Measurements from ENCODE around the gene SLC25A21.

Gene SLC25A21

GRCh38 chr14:37088356-37089215 lies 83.8 kb downstream of the SLC25A21 start:
- Histone ChIP-seq H3K27me3 (replicated peaks; ENCODE audit: control insufficient read depth, insufficient read depth, low read length) (no peaks in the 10 kb centered on the region), H3K36me3 (ENCODE audit: control insufficient read depth, insufficient read depth, low read length) (no peaks in the 10 kb centered on the region), H3K4me3 (replicated peaks; ENCODE audit: low read depth, low read length) (no peak overlapping the region)
- DNase-seq (ENCODE audit: extremely low read depth, insufficient read length), result no peak
- TF ChIP-seq CTCF (IDR thresholded peaks at IDR 0.05; ENCODE audit: insufficient read depth, low read length, poor library complexity, severe bottlenecking), result no peak

- no peak for DNase-seq (ENCODE audit: extremely low read depth, insufficient read length)
- no peaks in the 10 kb centered on the region for H3K36me3 ChIP-seq (ENCODE audit: control insufficient read depth, insufficient read depth, low read length)
- no peaks in the 10 kb centered on the region for H3K27me3 ChIP-seq (replicated peaks; ENCODE audit: control insufficient read depth, insufficient read depth, low read length)
- H3K4me3 ChIP-seq (replicated peaks; ENCODE audit: low read depth, low read length), result no peak overlapping the region
- TF ChIP-seq CTCF (IDR thresholded peaks at IDR 0.05; ENCODE audit: insufficient read depth, low read length, poor library complexity, severe bottlenecking), result no peak
These were observed 84.9 kb downstream of the SLC25A21 start for GRCh38 chr14:37087520-37087919.

GRCh38 chr14:37083599-37083998 lies 88.8 kb downstream of the SLC25A21 start:
- Histone ChIP-seq H3K4me3 (replicated peaks; ENCODE audit: low read depth, low read length) (no peak overlapping the region), H3K36me3 (ENCODE audit: control insufficient read depth, insufficient read depth, low read length) (no peaks in the 10 kb centered on the region), H3K27me3 (replicated peaks; ENCODE audit: control insufficient read depth, insufficient read depth, low read length) (no peaks in the 10 kb centered on the region)
- no peak for DNase-seq (ENCODE audit: extremely low read depth, insufficient read length)
- no peak for TF ChIP-seq CTCF (IDR thresholded peaks at IDR 0.05; ENCODE audit: insufficient read depth, low read length, poor library complexity, severe bottlenecking)

- no peak overlapping the region for H3K4me3 ChIP-seq (replicated peaks; ENCODE audit: low read depth, low read length)
- TF ChIP-seq CTCF (IDR thresholded peaks at IDR 0.05; ENCODE audit: insufficient read depth, low read length, poor library complexity, severe bottlenecking), result no peak
- DNase-seq (ENCODE audit: extremely low read depth, insufficient read length), result no peak
- no peaks in the 10 kb centered on the region for H3K36me3 ChIP-seq (ENCODE audit: control insufficient read depth, insufficient read depth, low read length)
- H3K27me3 ChIP-seq (replicated peaks; ENCODE audit: control insufficient read depth, insufficient read depth, low read length), result no peaks in the 10 kb centered on the region
These were observed 90.0 kb downstream of the SLC25A21 start for GRCh38 chr14:37082449-37082848.

GRCh38 chr14:37081856-37082255 lies 90.5 kb downstream of the SLC25A21 start:
- no peak for DNase-seq (ENCODE audit: extremely low read depth, insufficient read length)
- TF ChIP-seq CTCF (IDR thresholded peaks at IDR 0.05; ENCODE audit: insufficient read depth, low read length, poor library complexity, severe bottlenecking), result no peak
- no peaks in the 10 kb centered on the region for H3K27me3 ChIP-seq (replicated peaks; ENCODE audit: control insufficient read depth, insufficient read depth, low read length)

More at GRCh38 chr14:37081856-37082255, 90.5 kb downstream of the SLC25A21 start:
- Histone ChIP-seq H3K36me3 (ENCODE audit: control insufficient read depth, insufficient read depth, low read length) (no peaks in the 10 kb centered on the region), H3K4me3 (replicated peaks; ENCODE audit: low read depth, low read length) (no peak overlapping the region)
